Hematopoietic multipotent progenitor cell treated with erythropoietin and hydrocortisone succinate and interleukin-3 and kit ligand, for 15 days (in vitro differentiated cells): ENCODE results near the gene ARAP2.
"Not testable (repeated sequence)": the region's sequence is repeated elsewhere in the genome, so short reads cannot be mapped to it uniquely, and the experiment has no call there.

Source experiments
- DNase-seq: peaks from one replicate; pipeline ENCODE4 v3.0.0-alpha.2; 2015; ENCODE audit warnings: low spot score

The ARAP2 gene

GRCh38 chr4:36182315-36182714 is 62.0 kb downstream of the ARAP2 start:
- not testable (repeated sequence) for DNase-seq

- no peak for DNase-seq
Observed at GRCh38 chr4:36180206-36180605, 64.1 kb downstream of the ARAP2 start.

GRCh38 chr4:36178484-36178883 is 65.8 kb downstream of the ARAP2 start:
- DNase-seq, result no peak

- no peak for DNase-seq
Observed at GRCh38 chr4:36177946-36178345, 66.4 kb downstream of the ARAP2 start.

- no peak for DNase-seq
Observed at GRCh38 chr4:36174570-36174969, 69.7 kb downstream of the ARAP2 start.

- no peak for DNase-seq
Observed at GRCh38 chr4:36173905-36174304, 70.4 kb downstream of the ARAP2 start.

- DNase-seq, result no peak
Observed at GRCh38 chr4:36172656-36173055, 71.7 kb downstream of the ARAP2 start.

- no peak for DNase-seq
Observed at GRCh38 chr4:36168127-36168878, 76.0 kb downstream of the ARAP2 start.

GRCh38 chr4:36165631-36166005 is 78.7 kb downstream of the ARAP2 start:
- no peak for DNase-seq

- no peak for DNase-seq
Observed at GRCh38 chr4:36164900-36165630, 79.2 kb downstream of the ARAP2 start.

GRCh38 chr4:36163198-36163597 is 81.1 kb downstream of the ARAP2 start:
- DNase-seq, result no peak

- no peak for DNase-seq
Observed at GRCh38 chr4:36159208-36159607, 85.1 kb downstream of the ARAP2 start.

- no peak for DNase-seq
Observed at GRCh38 chr4:36152735-36153134, 91.6 kb downstream of the ARAP2 start.

- no peak for DNase-seq
Observed at GRCh38 chr4:36142504-36142903, 101.8 kb downstream of the ARAP2 start.

- no peak for DNase-seq
Observed at GRCh38 chr4:36141186-36141585, 103.1 kb downstream of the ARAP2 start.

GRCh38 chr4:36140421-36140820 is 103.9 kb downstream of the ARAP2 start:
- no peak for DNase-seq

- no peak for DNase-seq
Observed at GRCh38 chr4:36138220-36138619, 106.1 kb downstream of the ARAP2 start.

GRCh38 chr4:36137336-36137735 is 107.0 kb downstream of the ARAP2 start:
- no peak for DNase-seq

GRCh38 chr4:36133658-36134057 is 110.7 kb downstream of the ARAP2 start:
- DNase-seq, result no peak

- DNase-seq, result no peak
Observed at GRCh38 chr4:36133086-36133485, 111.2 kb downstream of the ARAP2 start.

- DNase-seq, result no peak
Observed at GRCh38 chr4:36130641-36131040, 113.7 kb downstream of the ARAP2 start.

- DNase-seq, result no peak
Observed at GRCh38 chr4:36128689-36129088, 115.6 kb downstream of the ARAP2 start.

- DNase-seq, result no peak
Observed at GRCh38 chr4:36123906-36124305, 120.4 kb downstream of the ARAP2 start.

GRCh38 chr4:36115312-36115711 is 129.0 kb downstream of the ARAP2 start:
- no peak for DNase-seq
